ENCODE measurements around the gene ZFAND4.
"Not testable (repeated sequence)": the region's sequence is repeated elsewhere in the genome, so short reads cannot be mapped to it uniquely, and the experiment has no call there.

The ZFAND4 gene

GRCh38 chr10:45586028-45586824 lies 86.3 kb downstream of the ZFAND4 start:
- Mint-ChIP-seq H3K36me3 (ENCODE audit: low read depth) (peaks cover 13% of the 10 kb centered on the region), H3K4me3 (no peak overlapping the region), H3K27ac (no peak overlapping the region), H3K9me3 (peaks cover 7% of the 10 kb centered on the region), H3K27me3 (no peaks in the 10 kb centered on the region), H3K4me1 (peaks cover 16% of the 10 kb centered on the region)
- ATAC-seq (no peak), DNase-seq (no peak)

GRCh38 chr10:45585131-45585530 lies 87.4 kb downstream of the ZFAND4 start:
- H3K9me3 Mint-ChIP-seq: peaks cover 7% of the 10 kb centered on the region
- peaks cover 11% of the 10 kb centered on the region for H3K36me3 Mint-ChIP-seq (ENCODE audit: low read depth)
- peaks cover 26% of the 10 kb centered on the region for H3K4me1 Mint-ChIP-seq
- DNase-seq (no peak), ATAC-seq (no peak)
- no peak overlapping the region for H3K4me3 Mint-ChIP-seq
- H3K27me3 Mint-ChIP-seq: no peaks in the 10 kb centered on the region
- H3K27ac Mint-ChIP-seq: no peak overlapping the region

- no peaks in the 10 kb centered on the region for H3K27me3 Mint-ChIP-seq
- H3K36me3 Mint-ChIP-seq (ENCODE audit: low read depth): no peaks in the 10 kb centered on the region
- no peak for DNase-seq
These were observed 90.2 kb downstream of the ZFAND4 start for GRCh38 chr10:45582386-45582781.

GRCh38 chr10:45581582-45582385 lies 90.8 kb downstream of the ZFAND4 start:
- Mint-ChIP-seq H3K36me3 (ENCODE audit: low read depth) (no peaks in the 10 kb centered on the region), H3K4me3 (peak overlapping the region; percentile 62), H3K27ac (peak overlapping the region; percentile 95), H3K27me3 (no peaks in the 10 kb centered on the region), H3K4me1 (peaks cover 42% of the 10 kb centered on the region), H3K9me3 (peaks cover 4% of the 10 kb centered on the region)
- DNase-seq (no peak), ATAC-seq (peak; percentile 57)

More at GRCh38 chr10:45582386-45582781, 90.2 kb downstream of the ZFAND4 start:
- Mint-ChIP-seq H3K4me1 (peaks cover 40% of the 10 kb centered on the region), H3K9me3 (peaks cover 7% of the 10 kb centered on the region), H3K4me3 (no peak overlapping the region), H3K27ac (no peak overlapping the region)
- no peak for ATAC-seq

- Mint-ChIP-seq H3K9me3 (peaks cover 3% of the 10 kb centered on the region), H3K36me3 (ENCODE audit: low read depth) (no peaks in the 10 kb centered on the region), H3K27ac (peak overlapping the region; percentile 95), H3K4me3 (peak overlapping the region; percentile 85), H3K27me3 (no peaks in the 10 kb centered on the region), H3K4me1 (peaks cover 42% of the 10 kb centered on the region)
- no peak for DNase-seq
- ATAC-seq: no peak
These were observed 91.4 kb downstream of the ZFAND4 start for GRCh38 chr10:45581216-45581549.

- DNase-seq: peak; percentile 32
These were observed 92.0 kb downstream of the ZFAND4 start for GRCh38 chr10:45580371-45581215.

GRCh38 chr10:45578384-45578971 lies 94.1 kb downstream of the ZFAND4 start:
- H3K4me3 Mint-ChIP-seq: no peak overlapping the region
- H3K27me3 Mint-ChIP-seq: no peaks in the 10 kb centered on the region
- peaks cover 42% of the 10 kb centered on the region for H3K4me1 Mint-ChIP-seq
- DNase-seq (no peak), ATAC-seq (no peak)
- H3K9me3 Mint-ChIP-seq: no peaks in the 10 kb centered on the region
- no peak overlapping the region for H3K27ac Mint-ChIP-seq
- no peaks in the 10 kb centered on the region for H3K36me3 Mint-ChIP-seq (ENCODE audit: low read depth)

More at GRCh38 chr10:45580371-45581215, 92.0 kb downstream of the ZFAND4 start:
- Mint-ChIP-seq H3K36me3 (ENCODE audit: low read depth) (no peaks in the 10 kb centered on the region), H3K4me1 (peaks cover 42% of the 10 kb centered on the region), H3K27ac (peak overlapping the region; percentile 95), H3K27me3 (no peaks in the 10 kb centered on the region), H3K4me3 (peak overlapping the region; percentile 85), H3K9me3 (peaks cover 3% of the 10 kb centered on the region)
- ATAC-seq: peak; percentile 81

- H3K27ac Mint-ChIP-seq: no peak overlapping the region
- H3K36me3 Mint-ChIP-seq (ENCODE audit: low read depth): no peaks in the 10 kb centered on the region
- DNase-seq (no peak), ATAC-seq (no peak)
- H3K9me3 Mint-ChIP-seq: no peaks in the 10 kb centered on the region
- no peak overlapping the region for H3K4me3 Mint-ChIP-seq
- no peaks in the 10 kb centered on the region for H3K27me3 Mint-ChIP-seq
- peaks cover 25% of the 10 kb centered on the region for H3K4me1 Mint-ChIP-seq
These were observed 96.5 kb downstream of the ZFAND4 start for GRCh38 chr10:45575966-45576597.

- not testable (repeated sequence) for ATAC-seq; H3K4me3 Mint-ChIP-seq; H3K36me3 Mint-ChIP-seq (ENCODE audit: low read depth); H3K27me3 Mint-ChIP-seq; H3K9me3 Mint-ChIP-seq; H3K27ac Mint-ChIP-seq; DNase-seq
- H3K4me1 Mint-ChIP-seq: peaks cover 16% of the 10 kb centered on the region
These were observed 97.4 kb downstream of the ZFAND4 start for GRCh38 chr10:45575032-45575761.

- Mint-ChIP-seq H3K36me3 (ENCODE audit: low read depth) (peaks cover 3% of the 10 kb centered on the region), H3K4me3 (no peak overlapping the region), H3K27me3 (no peaks in the 10 kb centered on the region), H3K4me1 (peaks cover 14% of the 10 kb centered on the region), H3K9me3 (no peaks in the 10 kb centered on the region), H3K27ac (no peak overlapping the region)
- DNase-seq: no peak
- ATAC-seq: no peak
These were observed 103.1 kb downstream of the ZFAND4 start for GRCh38 chr10:45569471-45569870.

GRCh38 chr10:45566415-45566814 lies 106.2 kb downstream of the ZFAND4 start:
- H3K27me3 Mint-ChIP-seq: no peaks in the 10 kb centered on the region
- no peak overlapping the region for H3K4me3 Mint-ChIP-seq
- DNase-seq (no peak), ATAC-seq (no peak)
- H3K36me3 Mint-ChIP-seq (ENCODE audit: low read depth): peaks cover 3% of the 10 kb centered on the region
- H3K4me1 Mint-ChIP-seq: peaks cover 28% of the 10 kb centered on the region
- H3K27ac Mint-ChIP-seq: no peak overlapping the region
- H3K9me3 Mint-ChIP-seq: no peaks in the 10 kb centered on the region
